IPS-18c (cell line): Measurements from ENCODE around the gene AGFG1.
"Not testable (repeated sequence)": the region's sequence is repeated elsewhere in the genome, so short reads cannot be mapped to it uniquely, and the experiment has no call there.

Experiments
- H3K4me3 ChIP-seq: 2 replicates; pipeline ENCODE4 v1.7.0; 2013; ENCODE audit warnings: low read depth, mild to moderate bottlenecking, low read length, moderate library complexity; ENCODE audit not compliant: insufficient read depth
- H3K9me3 ChIP-seq: one replicate; pipeline ENCODE4 v1.6.1; 2013; ENCODE audit warnings: mild to moderate bottlenecking, low read length, moderate library complexity; ENCODE audit not compliant: control insufficient read depth, insufficient read depth

Gene AGFG1

GRCh38 chr2:227511239-227511930 lies 39.4 kb downstream of the AGFG1 start:
- Histone ChIP-seq H3K9me3 (no peaks in the 10 kb centered on the region), H3K4me3 (no peak overlapping the region)

DNA sequence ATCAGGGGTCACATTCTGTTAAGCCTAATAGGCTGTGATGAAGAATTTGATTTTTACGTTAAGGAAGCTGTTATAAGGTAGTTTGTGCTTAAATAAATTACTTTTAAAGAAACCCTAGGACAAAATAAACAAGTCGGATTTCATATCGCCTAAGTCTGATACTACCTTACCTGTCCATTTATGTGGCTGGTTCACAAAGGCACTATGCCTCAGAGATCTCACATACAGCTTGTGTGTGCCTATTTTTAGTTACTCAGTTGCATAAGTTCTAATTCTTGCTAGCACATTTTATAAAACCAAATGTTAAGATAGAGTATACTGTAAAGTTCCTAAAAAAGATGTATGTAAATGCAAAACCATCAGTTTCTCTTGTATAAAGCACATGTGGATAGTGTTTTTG lies 40.0 kb downstream of the AGFG1 start:
- no peaks in the 10 kb centered on the region for H3K9me3 ChIP-seq
- no peak overlapping the region for H3K4me3 ChIP-seq

DNA sequence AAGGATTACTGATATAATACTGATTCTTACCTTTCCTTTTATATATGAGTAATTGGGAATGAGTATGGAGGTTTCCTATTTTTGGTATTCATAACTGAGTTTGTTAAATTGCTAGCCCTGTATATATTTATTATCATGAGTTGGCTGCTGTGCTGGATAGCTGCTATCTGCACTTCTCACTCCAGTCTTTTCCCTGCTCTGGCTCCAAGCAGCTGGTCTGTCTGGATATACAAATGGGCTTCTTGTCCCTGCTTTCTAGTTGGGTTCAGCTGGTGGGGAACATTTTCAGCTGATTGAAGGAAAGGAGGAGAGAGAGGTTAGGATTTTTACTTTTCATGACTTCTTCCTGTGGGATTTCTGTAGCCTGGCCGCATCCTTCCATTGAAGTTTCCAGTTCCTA lies 41.2 kb downstream of the AGFG1 start:
- H3K4me3 ChIP-seq: no peak overlapping the region
- no peaks in the 10 kb centered on the region for H3K9me3 ChIP-seq

GRCh38 chr2:227515742-227516141 lies 43.8 kb downstream of the AGFG1 start:
- H3K4me3 ChIP-seq: no peak overlapping the region
- no peaks in the 10 kb centered on the region for H3K9me3 ChIP-seq

- Histone ChIP-seq H3K9me3 (no peaks in the 10 kb centered on the region), H3K4me3 (no peak overlapping the region)
Observed at GRCh38 chr2:227517724-227518123, 45.8 kb downstream of the AGFG1 start.

GRCh38 chr2:227518278-227518865 lies 46.4 kb downstream of the AGFG1 start:
- not testable (repeated sequence) for H3K9me3 ChIP-seq, H3K4me3 ChIP-seq

DNA sequence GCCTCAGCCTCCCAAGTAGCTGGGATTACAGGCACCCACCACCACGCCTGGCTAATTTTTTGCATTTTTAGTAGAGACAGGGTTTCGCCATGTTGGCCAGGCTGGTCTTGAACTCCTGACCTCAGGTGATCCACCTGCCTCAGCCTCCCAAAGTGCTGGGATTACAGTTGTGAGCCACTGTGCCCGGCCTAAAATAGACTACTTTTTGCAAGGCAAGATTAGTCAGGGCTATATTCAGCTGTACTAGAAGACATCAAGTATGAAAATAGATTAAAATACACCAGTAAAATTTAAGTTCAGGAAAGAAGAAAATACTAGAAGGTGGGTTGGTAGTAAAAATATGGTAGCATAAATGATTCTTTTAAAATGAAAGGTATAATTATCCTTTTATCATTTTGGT lies 49.2 kb downstream of the AGFG1 start:
- not testable (repeated sequence) for H3K4me3 ChIP-seq, H3K9me3 ChIP-seq

- H3K4me3 ChIP-seq: no peak overlapping the region
- no peaks in the 10 kb centered on the region for H3K9me3 ChIP-seq
Observed at GRCh38 chr2:227524665-227525064, 52.7 kb downstream of the AGFG1 start.

GRCh38 chr2:227527351-227527750 lies 55.4 kb downstream of the AGFG1 start:
- Histone ChIP-seq H3K4me3 (no peak overlapping the region), H3K9me3 (no peaks in the 10 kb centered on the region)

GRCh38 chr2:227528803-227529202 lies 56.8 kb downstream of the AGFG1 start:
- Histone ChIP-seq H3K4me3 (no peak overlapping the region), H3K9me3 (no peaks in the 10 kb centered on the region)

- H3K4me3 ChIP-seq: no peak overlapping the region
- H3K9me3 ChIP-seq: no peaks in the 10 kb centered on the region
Observed at GRCh38 chr2:227529871-227530270, 57.9 kb downstream of the AGFG1 start.

DNA sequence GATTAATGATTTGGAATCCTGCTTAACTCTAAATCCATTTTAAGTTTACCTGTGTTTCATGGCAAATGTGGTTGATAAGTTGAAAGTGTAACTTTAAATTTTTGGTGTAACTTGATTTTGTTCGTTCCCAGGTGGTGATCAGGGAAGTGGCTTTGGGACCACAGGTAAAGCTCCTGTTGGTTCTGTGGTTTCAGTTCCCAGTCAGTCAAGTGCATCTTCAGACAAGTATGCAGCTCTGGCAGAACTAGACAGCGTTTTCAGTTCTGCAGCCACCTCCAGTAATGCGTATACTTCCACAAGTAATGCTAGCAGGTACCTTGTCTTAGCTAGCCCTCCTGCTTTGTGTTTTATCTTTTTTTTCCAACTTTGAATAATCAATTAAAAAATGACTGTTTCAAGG lies 62.8 kb downstream of the AGFG1 start:
- Histone ChIP-seq H3K9me3 (peaks cover 4% of the 10 kb centered on the region), H3K4me3 (no peak overlapping the region)

DNA sequence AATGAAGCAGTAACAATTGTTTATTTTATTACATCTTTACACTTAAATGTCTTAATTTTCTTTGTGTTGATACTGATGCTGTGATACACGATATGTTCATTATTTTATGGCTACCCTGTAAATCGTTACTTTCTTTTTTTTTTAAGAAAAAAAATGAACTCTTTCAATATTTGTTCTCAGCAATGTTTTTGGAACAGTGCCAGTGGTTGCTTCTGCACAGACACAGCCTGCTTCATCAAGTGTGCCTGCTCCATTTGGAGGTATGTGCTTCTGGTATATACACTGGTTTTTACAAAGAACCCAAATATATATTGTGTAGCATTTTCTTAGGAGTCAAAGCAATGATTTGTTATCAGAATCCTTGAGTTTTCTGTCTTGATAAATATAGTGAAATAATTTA lies 64.5 kb downstream of the AGFG1 start:
- Histone ChIP-seq H3K9me3 (peaks cover 6% of the 10 kb centered on the region), H3K4me3 (no peak overlapping the region)

- Histone ChIP-seq H3K4me3 (no peak overlapping the region), H3K9me3 (peaks cover 6% of the 10 kb centered on the region)
Observed at GRCh38 chr2:227539465-227539956, 67.6 kb downstream of the AGFG1 start.

DNA sequence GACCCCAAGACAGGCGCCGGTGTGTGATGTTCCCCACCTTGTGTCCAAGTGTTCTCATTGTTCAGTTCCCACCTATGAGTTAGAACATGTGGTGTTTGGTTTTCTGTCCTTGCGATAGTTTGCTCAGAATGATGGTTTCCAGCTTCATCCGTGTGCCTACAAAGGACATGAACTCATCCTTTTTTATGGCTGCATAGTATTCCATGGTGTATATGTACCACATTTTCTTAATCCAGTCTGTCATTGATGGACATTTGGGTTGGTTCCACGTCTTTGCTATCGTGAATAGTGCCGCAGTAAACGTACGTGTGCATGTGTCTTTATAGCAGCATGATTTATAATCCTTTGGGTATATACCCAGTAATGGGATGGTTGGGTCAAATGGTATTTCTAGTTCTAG lies 68.4 kb downstream of the AGFG1 start:
- not testable (repeated sequence) for H3K4me3 ChIP-seq, H3K9me3 ChIP-seq

DNA sequence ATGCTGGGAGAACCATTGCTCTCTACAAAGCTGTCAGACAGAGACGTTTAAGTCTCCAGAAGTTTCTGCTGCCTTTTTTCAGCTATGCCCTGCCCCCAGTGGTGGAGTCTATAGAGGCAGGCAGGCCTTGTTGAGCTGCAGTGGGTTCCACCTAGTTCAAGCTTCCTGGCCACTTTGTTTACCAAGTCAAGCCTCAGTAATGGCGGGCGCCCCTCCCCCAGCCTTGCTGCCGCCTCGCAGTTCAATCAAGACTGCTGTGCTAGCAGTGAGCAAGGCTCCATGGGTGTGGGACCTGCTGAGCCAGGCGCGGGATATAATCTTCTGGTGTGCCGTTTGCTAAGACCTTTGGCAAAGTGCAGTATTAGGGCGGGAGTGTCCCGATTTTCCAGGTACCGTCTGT lies 74.0 kb downstream of the AGFG1 start:
- Histone ChIP-seq H3K4me3 (no peak overlapping the region), H3K9me3 (peaks cover 6% of the 10 kb centered on the region)

- Histone ChIP-seq H3K9me3 (no peaks in the 10 kb centered on the region), H3K4me3 (no peak overlapping the region)
Observed at GRCh38 chr2:227551836-227552235, 79.9 kb downstream of the AGFG1 start.

GRCh38 chr2:227562581-227562980 lies 90.6 kb downstream of the AGFG1 start:
- Histone ChIP-seq H3K9me3 (no peaks in the 10 kb centered on the region), H3K4me3 (no peak overlapping the region)

- H3K9me3 ChIP-seq: no peaks in the 10 kb centered on the region
- no peak overlapping the region for H3K4me3 ChIP-seq
Observed at GRCh38 chr2:227565080-227565479, 93.1 kb downstream of the AGFG1 start.
